ENCODE measurements around the gene CCDC102A. TPM values are rescaled to one million over a fixed set of nuclear protein-coding genes. Genes with fewer than 3 reads are reported as not detected.

Gene CCDC102A
- total RNA-seq, 4 donors from 2014 or later: 7.1 to 11.5 (median 8.5) TPM

- no peak overlapping the region for H3K4me3 ChIP-seq
- no peaks in the 10 kb centered on the region for H3K9me3 ChIP-seq
- H3K4me1 ChIP-seq: peaks cover 54% of the 10 kb centered on the region
- DNase-seq (ENCODE audit: low spot score in 2 of 2): peak; percentile 52 to 72
- WGBS: 85% methylated on average over 14 of the region's 14 CpGs
- no peaks in the 10 kb centered on the region for H3K27me3 ChIP-seq
- no peak for TF ChIP-seq EP300 (IDR thresholded peaks at IDR 0.05)
- TF ChIP-seq POLR2A (IDR thresholded peaks at IDR 0.05): no peak
- TF ChIP-seq POLR2AphosphoS5 (IDR thresholded peaks at IDR 0.05): no peak
- TF ChIP-seq CTCF (IDR thresholded peaks at IDR 0.05): no peak
- H3K27ac ChIP-seq: no peak overlapping the region
- H3K36me3 ChIP-seq: no peaks in the 10 kb centered on the region
Observed at GRCh38 chr16:57538235-57538721, 1.9 kb upstream of the CCDC102A start.

GRCh38 chr16:57537581-57538234 lies 1.3 kb upstream of the CCDC102A start:
- DNase-seq (ENCODE audit: low spot score in 2 of 2): peak; percentile 24 to 54

GRCh38 chr16:57537194-57537505 lies 779 bp upstream of the CCDC102A start:
- no peak for DNase-seq (ENCODE audit: low spot score in 2 of 2)
- TF ChIP-seq CTCF (IDR thresholded peaks at IDR 0.05) (no peak), POLR2AphosphoS5 (IDR thresholded peaks at IDR 0.05) (no peak), EP300 (IDR thresholded peaks at IDR 0.05) (no peak), POLR2A (IDR thresholded peaks at IDR 0.05) (no peak)
- Histone ChIP-seq H3K4me3 (peak overlapping the region; percentile 87), H3K4me1 (peaks cover 66% of the 10 kb centered on the region), H3K27me3 (no peaks in the 10 kb centered on the region), H3K36me3 (no peaks in the 10 kb centered on the region), H3K9me3 (no peaks in the 10 kb centered on the region), H3K27ac (no peak overlapping the region)
- 17% methylated on average over 8 of the region's 8 CpGs for WGBS

More at GRCh38 chr16:57537581-57538234, 1.3 kb upstream of the CCDC102A start:
- H3K9me3 ChIP-seq: no peaks in the 10 kb centered on the region
- no peaks in the 10 kb centered on the region for H3K27me3 ChIP-seq
- H3K4me1 ChIP-seq: peaks cover 60% of the 10 kb centered on the region
- H3K27ac ChIP-seq: no peak overlapping the region
- no peaks in the 10 kb centered on the region for H3K36me3 ChIP-seq
- 45% methylated on average over 10 of the region's 10 CpGs for WGBS
- H3K4me3 ChIP-seq: no peak overlapping the region
- TF ChIP-seq EP300 (IDR thresholded peaks at IDR 0.05): no peak
- no peak for TF ChIP-seq POLR2AphosphoS5 (IDR thresholded peaks at IDR 0.05)
- TF ChIP-seq CTCF (IDR thresholded peaks at IDR 0.05): no peak
- TF ChIP-seq POLR2A (IDR thresholded peaks at IDR 0.05): no peak

GRCh38 chr16:57535680-57536305 lies 578 bp downstream of the CCDC102A start:
- H3K36me3 ChIP-seq: no peaks in the 10 kb centered on the region
- peak overlapping the region; percentile 83 for H3K27ac ChIP-seq
- peak in 1 of 2 donors; percentile 27 for TF ChIP-seq CTCF (IDR thresholded peaks at IDR 0.05)
- TF ChIP-seq EP300 (IDR thresholded peaks at IDR 0.05): no peak
- H3K9me3 ChIP-seq: no peaks in the 10 kb centered on the region
- H3K4me3 ChIP-seq: peak overlapping the region; percentile 87
- H3K4me1 ChIP-seq: peaks cover 60% of the 10 kb centered on the region
- no peaks in the 10 kb centered on the region for H3K27me3 ChIP-seq
- DNase-seq (ENCODE audit: low spot score in 2 of 2): peak; percentile 94 to 97
- WGBS: 3% methylated on average over 7 of the region's 50 CpGs

GRCh38 chr16:57534881-57535658 lies 1.3 kb downstream of the CCDC102A start:
- DNase-seq (ENCODE audit: low spot score in 2 of 2): peak; percentile 72 to 77
- H3K4me1 ChIP-seq: peaks cover 59% of the 10 kb centered on the region
- no peaks in the 10 kb centered on the region for H3K36me3 ChIP-seq
- H3K9me3 ChIP-seq: no peaks in the 10 kb centered on the region
- H3K4me3 ChIP-seq: peak overlapping the region; percentile 87
- H3K27me3 ChIP-seq: no peaks in the 10 kb centered on the region
- TF ChIP-seq POLR2AphosphoS5 (IDR thresholded peaks at IDR 0.05) (no peak), CTCF (IDR thresholded peaks at IDR 0.05) (no peak), POLR2A (IDR thresholded peaks at IDR 0.05) (no peak), EP300 (IDR thresholded peaks at IDR 0.05) (no peak)
- 44% methylated on average over 6 of the region's 13 CpGs for WGBS
- no peak overlapping the region for H3K27ac ChIP-seq

All from suprapubic skin (tissue), 4 donors.